HTERT RPE-1 (cell line): ENCODE results near the gene KCNQ1OT1.

Source experiments
- in situ Hi-C: fragments of 300-500 bp; cut with MboI; formaldehyde crosslinking; loops from 4 replicates; pipeline ENCODE4 v1.14.3; 2020; ENCODE audit warnings: low sequenced_read_pairs

Gene KCNQ1OT1

DNA sequence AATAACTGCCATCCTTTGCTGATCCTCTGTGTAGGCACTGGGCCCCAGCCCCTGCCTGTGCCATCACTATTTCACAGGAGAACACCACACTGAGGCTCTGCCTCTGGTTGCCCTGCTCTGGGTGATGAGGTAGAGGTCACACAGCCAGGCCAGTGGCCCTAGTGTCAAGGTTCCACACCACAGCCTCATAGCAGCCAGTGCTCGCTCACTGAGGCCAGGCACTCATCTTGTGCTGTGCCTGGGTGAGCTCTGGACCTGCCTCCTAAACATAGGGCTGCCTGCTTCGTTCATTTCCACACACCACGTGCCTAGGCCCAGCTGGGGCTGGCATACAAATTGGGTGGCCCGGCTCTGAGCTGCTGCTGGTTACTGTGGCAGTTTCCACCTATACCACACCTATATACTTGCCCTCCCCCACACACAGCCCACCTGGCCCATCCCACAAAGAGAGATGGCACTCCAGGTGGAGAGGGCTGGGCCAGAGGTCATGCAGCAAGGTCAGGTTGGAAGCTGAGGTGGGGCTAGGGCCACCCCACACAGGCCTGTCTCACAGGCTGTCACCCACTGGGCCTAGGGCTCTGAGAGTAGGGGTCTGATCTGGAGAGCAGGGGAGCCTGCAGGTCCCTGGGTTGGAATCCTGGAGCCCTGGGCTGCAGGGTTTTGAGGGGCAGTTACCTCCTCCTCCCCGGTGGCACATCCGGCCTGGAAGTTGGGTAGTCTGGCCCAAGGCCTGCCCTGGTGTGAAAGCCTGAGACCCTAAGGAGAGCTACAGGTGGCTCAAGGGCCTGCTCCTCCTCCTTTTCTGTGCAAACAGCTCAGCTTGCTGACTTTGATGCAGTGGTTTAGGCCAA lies 11.2 kb downstream of the KCNQ1OT1 start:
- in situ Hi-C loops, result no loop called here

- in situ Hi-C loops, result no loop called here
Measured at GRCh38 chr11:2687782-2688191, 12.0 kb downstream of the KCNQ1OT1 start.

GRCh38 chr11:2687223-2687530 lies 12.6 kb downstream of the KCNQ1OT1 start:
- in situ Hi-C loops, result no loop called here

- in situ Hi-C loops, result no loop called here
Measured at GRCh38 chr11:2686360-2687222, 13.2 kb downstream of the KCNQ1OT1 start.

- in situ Hi-C loops, result no loop called here
Measured at GRCh38 chr11:2685566-2686359, 14.0 kb downstream of the KCNQ1OT1 start.

DNA sequence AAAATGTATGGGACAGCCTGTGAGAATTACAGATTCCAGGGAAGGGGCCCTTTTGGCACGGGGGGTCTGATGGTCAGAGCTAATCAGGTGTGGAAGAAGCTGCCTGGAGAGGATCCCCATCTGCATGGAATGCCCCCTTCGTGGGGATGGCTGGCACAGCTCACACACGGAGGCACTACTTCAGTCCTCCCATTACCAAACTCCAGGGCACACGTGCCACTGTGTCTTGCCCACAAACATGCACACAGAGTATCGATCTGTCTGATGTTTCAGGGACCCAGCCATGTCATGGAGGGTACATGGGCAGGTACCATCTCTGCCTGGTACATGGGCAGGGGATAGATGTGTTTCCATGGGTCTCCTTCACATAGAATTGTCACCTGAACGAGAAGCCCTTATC lies 14.7 kb downstream of the KCNQ1OT1 start:
- in situ Hi-C loops, result no loop called here

- in situ Hi-C loops, result no loop called here
Measured at GRCh38 chr11:2684581-2684980, 15.2 kb downstream of the KCNQ1OT1 start.

- in situ Hi-C loops, result no loop called here
Measured at GRCh38 chr11:2683806-2684205, 16.0 kb downstream of the KCNQ1OT1 start.

DNA sequence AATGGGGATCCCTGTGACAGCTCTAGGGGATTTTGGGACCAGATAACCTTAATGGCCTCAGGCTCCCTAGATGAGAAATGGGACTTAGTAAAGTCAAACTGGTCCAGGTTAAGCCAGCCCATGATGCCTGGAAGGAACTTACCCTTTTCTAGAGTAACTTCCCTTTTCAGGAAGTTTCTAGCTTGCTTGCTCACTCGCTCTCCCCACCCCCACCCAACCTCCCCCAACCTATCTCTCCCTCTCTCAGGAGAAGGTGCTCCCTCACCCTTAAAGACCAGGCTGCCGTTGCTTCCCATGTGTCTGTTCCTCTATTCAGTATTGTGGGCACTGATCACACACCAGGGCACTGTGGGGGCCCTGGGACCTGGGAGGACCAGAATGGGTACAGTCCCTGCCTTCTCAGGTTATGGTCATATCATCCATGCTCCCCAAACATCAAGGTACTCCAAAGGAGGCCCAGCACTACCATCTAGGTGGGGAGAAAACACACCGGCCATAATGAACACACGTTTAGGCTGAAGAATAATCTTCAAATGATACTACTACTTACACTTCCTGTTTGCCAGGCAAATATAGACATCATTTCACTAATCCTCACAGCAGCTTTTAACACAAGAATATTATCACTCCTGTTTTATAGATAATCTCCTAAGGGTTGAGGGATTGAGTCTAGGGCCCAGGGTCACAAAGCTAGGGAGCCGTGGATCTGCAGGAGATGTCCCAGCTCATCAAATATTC lies 18.2 kb downstream of the KCNQ1OT1 start:
- in situ Hi-C loops, result no loop called here

DNA sequence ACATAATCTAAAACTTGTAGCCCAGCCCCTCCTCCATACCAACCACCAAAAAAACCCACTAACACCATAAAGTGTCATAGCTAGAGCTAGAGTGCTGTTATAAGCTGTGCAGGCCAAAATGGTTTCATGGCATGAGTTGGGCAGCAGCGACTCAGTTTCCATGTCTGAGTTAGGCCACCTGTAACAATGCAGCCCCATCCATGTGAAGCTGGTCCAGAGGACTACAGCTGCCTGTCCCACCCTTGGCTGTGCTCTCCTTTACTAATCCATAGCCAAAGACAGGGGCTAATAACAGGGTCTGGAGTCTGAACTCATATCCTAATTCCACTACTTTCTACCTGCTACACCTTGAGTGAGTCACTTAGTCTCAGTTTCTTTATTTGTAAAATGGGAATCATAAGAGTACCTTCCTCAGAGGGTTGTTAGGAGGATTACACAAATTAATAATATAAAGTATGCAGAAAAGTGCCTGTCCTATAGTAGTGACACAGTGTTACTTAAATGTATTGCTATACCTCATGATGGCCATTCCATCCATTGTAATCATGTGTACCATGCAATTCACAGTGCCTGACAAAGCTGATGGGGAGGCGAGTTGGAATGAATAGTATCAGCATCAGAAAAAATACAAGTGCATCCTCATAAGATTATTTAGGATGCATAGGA lies 20.6 kb downstream of the KCNQ1OT1 start:
- in situ Hi-C loops, result no loop called here

GRCh38 chr11:2678396-2678795 lies 21.4 kb downstream of the KCNQ1OT1 start:
- in situ Hi-C loops, result no loop called here

DNA sequence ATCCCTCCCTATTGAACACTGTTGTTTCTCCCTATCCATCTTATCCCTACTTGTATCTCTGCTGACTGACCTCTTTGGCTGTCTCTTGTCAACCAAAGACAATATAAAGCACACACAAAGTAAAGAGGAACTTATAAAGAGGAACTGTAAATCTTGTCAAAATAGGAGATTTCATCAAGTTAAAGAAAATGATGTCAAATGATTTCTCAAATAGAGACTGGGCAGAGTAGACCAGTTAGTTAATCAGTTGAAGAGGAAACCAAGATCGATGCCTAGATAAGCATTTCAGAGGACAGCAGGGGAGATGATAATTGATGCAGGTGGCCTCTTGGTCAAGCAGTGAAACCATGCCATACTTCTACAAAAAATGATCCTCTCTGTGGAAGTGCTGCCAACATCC lies 22.7 kb downstream of the KCNQ1OT1 start:
- in situ Hi-C loops, result no loop called here

DNA sequence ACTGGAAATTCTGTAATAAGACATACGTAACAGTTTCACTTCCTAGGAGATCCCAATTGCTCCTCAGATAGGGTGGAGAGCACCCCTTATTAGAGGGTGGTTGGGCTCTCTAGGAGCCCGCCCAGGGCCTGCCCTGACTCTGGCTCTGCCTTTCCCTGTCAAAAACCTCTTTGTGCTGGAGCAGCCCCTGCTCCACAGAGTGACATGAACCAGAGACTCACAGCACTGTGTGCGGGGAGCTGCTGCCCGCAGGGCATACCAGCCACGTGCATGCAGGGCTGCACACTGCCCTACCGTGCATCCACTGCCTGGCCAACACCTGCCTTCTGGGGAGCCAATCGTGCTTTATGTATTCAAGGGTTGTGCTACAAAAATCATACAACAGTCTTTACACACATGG lies 24.3 kb downstream of the KCNQ1OT1 start:
- in situ Hi-C loops, result no loop called here

GRCh38 chr11:2674658-2675131 lies 25.1 kb downstream of the KCNQ1OT1 start:
- in situ Hi-C loops, result no loop called here

GRCh38 chr11:2673871-2674471 lies 25.8 kb downstream of the KCNQ1OT1 start:
- in situ Hi-C loops, result no loop called here

- in situ Hi-C loops, result no loop called here
Measured at GRCh38 chr11:2673250-2673610, 26.6 kb downstream of the KCNQ1OT1 start.

GRCh38 chr11:2672553-2673249 lies 27.1 kb downstream of the KCNQ1OT1 start:
- in situ Hi-C loops, result no loop called here

- in situ Hi-C loops, result no loop called here
Measured at GRCh38 chr11:2671748-2672147, 28.0 kb downstream of the KCNQ1OT1 start.

DNA sequence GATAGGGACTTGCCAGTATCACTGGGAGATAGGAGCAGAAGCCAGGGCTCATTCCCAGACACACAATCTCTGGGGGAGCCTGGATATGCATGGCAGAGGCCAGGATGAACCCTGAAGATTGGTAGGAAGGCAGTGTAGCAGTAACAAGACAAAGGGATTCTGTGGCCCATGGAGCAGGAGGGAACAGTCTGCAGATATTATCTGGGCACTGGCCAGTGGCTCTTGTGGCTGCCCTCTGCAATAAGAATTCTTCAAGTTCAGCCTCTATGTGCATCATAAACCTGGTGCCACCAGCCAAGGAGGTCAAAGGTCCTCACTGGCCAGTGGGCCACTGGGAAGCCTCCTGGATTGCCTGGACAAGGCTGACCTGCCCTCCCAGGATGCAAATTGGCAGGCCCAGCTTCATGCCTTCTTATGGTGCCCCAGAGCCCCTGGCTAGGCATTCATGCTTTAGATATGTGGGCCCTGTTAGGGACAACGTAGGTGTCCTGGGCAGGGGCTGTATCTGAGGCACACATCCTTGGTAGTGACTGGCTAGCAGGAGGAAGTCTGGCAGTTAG lies 29.2 kb downstream of the KCNQ1OT1 start:
- in situ Hi-C loops, result no loop called here
